Eye (tissue), 1 donor: ENCODE results near the gene TARS1.
A peak's percentile ranks its signal among the peaks of the same experiment; 100 is the strongest.

Source experiments
- DNase-seq: peaks from one replicate; pipeline ENCODE4 v3.0.0-alpha.2; 2015

The TARS1 gene

DNA sequence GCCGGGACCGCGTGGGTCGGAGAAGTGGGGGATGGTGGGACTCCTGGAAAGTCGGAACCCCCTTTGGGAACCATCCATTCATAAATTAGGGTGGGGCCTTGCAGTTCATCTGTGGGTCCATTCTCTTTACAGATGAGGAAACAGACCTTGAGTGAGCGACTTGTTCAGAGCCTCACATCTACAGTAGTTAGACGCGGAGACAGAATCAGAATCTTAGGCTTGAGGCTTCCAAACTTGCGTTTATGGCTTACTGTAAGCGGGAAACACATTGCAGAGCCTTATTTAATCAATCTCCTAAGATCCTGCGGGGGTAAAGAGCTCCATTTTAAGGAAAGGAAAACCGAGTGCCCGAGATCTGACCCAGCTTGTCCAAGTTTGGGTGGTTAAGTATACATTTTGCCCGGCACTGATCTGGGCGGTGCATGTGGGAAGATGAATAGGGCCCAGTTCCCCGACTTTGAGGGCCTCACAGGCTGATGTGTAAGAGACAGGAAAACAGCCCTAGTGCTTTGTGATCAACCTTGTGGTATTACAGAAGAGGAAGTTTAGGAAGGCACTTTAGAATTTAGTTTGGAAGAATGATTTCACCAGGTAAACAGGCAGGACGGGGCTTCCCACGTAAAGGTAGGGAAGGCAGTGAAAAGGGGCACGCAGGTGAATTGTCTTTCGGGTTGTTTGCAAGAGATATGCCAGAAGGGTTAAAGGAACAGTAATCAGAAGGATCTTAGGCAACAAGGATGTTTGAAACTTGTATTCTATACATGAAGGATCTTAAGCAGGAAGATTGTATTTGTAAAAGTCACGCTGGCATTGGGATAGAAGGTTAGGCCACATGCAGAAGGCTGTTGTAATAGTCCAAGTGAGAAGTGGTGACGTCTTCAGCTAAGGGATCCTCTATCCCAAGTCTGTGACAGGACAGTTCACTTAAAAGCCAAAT is 744 bp downstream of the TARS1 start:
- DNase-seq: peak; percentile 51

DNA sequence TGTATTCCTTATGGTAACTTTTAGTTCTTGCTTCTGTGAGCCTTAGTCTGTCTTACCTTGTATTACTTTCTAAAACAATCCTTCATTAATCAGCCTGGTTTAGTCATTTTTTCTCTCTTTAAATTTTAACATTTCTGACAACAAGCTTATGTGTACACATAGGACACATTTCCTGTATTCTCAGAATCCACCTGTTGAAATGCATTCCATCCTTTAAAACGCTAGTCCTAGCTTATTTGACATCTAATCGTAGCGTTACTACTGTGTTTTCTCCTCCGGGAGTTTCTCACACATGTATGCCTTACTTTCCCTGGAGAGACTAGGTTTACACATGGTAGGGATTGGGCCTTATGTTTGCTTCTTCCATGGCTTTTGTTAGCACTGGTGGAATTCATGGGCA is 3.8 kb downstream of the TARS1 start:
- no peak for DNase-seq

DNA sequence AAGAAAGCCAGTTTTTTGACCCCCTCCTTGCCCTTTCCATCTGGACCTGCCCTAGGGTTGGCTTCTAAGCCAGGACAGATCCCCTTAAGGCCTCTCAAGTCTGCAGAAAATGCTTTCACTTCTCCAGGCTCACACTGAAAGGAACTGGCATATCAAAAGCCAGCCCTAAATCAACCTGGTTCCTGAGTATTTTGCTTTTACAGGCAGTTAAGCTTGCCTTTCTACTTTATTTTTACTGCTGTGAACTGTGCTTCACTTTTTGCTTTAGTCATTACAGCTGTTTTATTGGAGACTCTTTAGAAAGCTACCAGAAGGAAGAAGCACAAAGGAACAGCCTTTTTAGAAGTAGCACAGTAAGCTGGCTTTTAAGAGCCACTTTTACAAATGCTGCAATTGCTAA is 5.0 kb downstream of the TARS1 start:
- no peak for DNase-seq

DNA sequence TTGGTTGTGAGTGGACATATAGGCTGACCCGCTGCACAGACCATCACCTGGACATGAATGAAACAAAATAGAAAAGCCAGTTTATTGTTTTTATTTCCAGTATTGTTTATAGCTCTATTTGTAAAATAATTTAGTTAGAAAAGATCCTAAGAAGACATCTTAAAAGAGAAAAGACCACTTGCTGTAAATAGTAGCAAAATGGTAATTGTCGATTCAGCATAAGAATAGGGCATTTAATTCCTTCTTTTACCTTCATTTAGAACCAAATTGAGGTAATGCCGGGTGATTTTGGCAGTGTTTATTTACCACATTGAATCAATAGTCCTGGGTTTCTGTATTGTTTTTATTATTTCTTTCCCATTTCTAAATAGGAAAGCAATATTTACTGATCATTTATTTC is 7.4 kb downstream of the TARS1 start:
- DNase-seq: no peak

DNA sequence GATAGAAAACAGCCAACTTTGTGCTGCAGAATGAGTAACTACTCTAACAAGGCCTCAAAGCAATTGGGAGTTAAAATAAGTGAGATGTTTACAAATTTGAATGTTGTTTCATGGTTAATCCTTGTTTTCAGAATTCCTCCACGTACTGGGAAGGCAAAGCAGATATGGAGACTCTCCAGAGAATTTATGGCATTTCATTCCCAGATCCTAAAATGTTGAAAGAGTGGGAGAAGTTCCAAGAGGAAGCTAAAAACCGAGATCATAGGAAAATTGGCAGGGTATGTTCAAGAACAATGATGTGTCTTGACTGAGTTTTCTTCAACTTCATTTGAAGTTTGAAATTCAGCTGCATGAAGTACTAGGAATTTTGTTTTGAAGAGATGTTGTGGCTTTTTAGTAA is 16.4 kb downstream of the TARS1 start:
- DNase-seq: no peak

DNA sequence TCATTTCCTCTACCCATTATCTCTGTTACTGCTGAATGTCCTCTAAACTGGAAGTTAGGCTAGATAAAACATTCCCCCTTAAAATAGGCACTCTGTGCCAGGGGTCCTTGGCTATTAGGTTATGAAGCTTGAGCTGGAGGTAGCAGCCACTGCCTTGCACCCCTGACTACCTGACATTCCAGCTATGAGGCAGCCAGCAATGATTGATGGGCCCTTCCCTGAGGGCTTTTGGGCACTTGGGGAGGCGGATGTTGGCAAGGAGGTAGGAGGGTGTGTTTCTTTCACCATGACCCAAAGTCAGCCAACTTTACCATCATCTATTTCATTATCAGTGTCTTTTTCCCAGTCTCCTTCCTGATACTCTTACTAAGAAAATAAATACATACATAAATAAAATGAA is 17.1 kb downstream of the TARS1 start:
- DNase-seq: no peak

DNA sequence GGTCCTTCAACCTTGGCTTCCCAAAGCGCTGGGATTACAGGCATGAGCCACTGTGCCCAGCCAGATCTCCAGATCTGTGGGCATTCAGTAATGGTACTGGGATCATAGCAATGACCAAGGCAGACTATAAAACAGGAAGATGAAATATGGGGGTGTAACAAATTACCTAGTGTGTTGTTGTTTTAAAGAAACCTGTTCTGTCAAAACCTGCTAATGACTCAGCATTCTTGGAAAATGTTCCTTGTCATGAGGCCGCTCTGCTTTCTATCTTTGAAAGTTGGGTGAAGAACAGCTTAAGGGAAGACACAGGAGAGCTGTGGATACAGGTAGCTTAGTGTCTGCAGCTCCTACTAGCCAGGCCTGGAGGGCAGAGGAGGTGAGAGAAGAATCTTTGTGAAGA is 19.4 kb downstream of the TARS1 start:
- DNase-seq: no peak

DNA sequence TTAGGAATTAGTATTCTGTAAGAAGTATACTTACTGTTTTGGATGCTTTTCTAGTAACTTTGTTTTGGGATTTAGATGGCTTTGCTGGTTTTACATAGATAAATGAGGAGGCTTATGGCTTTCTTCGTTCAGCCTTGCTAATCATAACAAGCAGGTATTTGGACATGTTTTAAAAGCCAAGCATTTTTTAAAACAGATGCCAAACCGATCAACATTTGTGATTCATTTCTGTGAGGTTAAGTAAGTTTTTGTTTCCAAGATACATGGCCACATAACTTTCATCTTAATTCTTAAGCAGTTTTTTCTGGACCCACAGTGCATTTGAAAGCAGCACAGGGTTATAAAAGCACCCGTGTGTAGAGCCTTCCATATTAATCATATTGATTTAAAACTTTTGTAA is 21.7 kb downstream of the TARS1 start:
- DNase-seq: no peak

DNA sequence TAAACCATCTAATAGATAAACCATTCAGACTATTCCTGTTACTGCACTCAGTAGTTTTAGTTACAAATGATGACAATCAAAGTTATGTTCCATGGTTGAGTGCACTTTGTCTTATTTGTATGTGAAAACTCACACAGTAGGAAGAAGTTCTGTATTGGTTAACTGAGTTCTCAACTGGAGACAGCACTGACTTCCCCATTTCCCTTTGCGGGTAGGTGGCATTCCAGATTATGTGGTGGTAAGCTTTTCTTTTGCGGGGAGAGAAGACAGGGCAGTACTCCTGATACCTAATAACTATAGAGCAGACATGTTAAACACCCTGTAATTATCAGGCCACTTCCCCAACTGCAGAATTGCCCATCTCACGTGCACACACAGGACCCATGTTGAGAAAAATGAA is 24.4 kb downstream of the TARS1 start:
- DNase-seq: no peak

DNA sequence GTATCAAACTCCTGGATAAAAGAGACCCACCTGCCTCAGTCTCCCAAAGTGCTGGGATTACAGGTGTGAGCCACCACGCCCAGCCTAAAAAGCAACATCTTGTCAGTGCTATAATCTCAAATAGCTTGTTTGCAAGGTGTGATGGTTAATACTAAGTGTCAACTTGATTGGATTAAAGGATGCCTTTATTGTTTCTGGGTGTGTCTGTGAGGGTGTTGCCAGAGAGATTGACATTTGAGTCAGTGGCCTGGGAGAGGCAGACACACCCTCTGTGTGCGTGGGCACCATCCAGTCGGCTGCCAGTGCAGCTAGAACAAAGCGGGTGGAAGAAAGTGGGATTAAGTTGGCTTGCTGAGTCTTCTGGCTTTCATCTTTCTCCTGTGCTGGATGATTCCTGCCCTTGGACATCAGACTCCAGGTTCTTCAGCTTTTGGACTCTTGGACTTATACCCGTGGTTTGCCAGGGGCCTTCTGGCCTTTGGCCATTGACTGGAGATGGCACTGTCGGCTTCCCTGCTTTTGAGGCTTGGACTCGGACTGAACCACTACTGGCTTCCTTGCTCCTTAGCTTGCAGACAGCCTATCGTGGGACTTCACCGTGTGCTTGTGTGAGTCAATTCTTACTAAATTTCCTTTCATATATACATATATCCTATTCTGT is 28.1 kb downstream of the TARS1 start:
- no peak for DNase-seq

DNA sequence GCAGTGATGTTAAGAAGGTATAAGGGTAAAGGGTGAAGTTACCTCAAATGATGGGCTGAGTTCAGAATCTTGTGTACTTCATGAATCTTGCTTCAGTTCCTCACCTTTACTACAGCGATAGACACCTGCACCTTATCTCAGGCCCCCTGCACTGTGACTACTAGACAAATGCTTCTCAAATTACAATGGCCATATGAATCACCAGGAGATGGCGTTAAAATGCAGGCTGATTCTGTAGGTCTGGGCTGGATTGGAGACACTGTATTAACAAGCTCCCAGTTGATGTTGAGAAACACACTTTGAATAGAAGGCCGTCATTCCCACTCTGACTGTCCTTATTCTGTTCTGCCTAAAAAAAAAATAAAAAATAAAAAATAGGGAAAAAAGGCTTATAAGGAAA is 29.8 kb downstream of the TARS1 start:
- DNase-seq: peak; percentile 77

DNA sequence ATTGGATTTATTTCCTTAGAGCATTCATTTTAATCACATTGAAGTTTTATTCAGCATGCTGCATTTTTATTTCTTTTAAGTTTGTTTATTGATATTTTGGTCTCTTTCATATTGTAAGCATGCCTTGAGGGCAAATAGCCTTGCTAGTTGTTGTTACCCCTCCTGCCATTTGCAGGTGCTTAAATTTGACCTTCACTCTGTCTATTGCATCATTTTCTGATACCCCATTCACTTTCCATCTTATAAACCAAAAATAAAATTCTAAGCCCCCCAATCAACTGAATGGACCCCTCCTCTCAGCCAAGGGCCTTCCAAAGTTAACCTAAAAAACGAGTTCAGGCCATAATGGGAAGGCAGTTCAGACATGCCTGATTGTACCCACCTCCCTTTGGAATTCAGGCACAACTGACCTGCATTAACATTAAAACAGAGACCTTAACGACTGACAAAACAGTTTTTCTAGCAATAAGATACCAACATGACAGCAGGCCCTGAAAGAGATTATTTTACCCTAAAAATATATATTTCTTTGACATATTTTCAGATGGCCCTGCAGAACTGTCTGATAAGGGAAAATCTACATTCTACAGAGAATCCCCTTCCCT is 32.1 kb downstream of the TARS1 start:
- no peak for DNase-seq

DNA sequence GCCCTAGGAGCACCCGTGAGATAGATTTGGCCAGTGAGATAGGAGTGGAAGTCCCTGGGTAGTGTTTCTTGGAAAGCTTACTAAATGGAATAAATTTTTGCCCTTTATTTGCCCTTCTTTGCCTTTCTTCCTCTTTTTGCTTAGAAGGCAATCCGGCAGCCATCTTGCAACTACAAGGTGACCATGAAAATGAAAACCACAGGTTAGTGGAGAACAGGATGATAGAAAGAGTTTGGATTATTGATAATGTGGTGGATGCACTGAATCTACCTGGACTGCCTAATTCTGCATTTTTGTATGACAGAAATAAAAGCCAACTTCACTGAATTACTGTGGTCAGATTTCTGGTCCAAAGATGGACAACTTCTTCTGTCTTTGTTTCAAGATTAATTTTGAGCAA is 33.2 kb downstream of the TARS1 start:
- DNase-seq: no peak

DNA sequence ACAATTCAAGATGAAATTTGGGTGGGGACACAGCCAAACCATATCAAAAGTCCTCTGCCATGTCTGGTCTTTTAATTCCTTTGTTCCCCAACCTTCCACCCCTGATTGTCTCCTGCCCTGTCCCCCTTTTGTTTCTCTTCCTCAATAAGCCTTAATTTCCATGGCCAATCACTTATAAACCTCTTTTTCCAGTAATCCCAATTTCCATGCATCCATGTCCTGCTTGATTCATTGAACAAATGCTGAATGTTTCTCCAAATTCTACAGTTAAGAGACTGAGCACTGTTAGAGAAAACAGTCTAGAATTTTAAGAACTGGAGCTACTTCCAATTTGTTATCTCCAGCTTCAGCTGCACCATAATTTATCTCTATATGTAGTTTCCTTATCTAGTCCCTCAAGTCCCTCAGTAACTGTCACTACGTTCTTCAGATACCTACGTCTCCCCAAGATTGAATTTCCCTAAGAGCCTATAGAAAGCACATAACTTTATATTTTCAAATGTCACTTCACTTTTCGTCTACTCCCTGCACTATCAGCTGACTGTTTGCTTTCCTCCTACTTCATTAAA is 34.2 kb downstream of the TARS1 start:
- DNase-seq: no peak

DNA sequence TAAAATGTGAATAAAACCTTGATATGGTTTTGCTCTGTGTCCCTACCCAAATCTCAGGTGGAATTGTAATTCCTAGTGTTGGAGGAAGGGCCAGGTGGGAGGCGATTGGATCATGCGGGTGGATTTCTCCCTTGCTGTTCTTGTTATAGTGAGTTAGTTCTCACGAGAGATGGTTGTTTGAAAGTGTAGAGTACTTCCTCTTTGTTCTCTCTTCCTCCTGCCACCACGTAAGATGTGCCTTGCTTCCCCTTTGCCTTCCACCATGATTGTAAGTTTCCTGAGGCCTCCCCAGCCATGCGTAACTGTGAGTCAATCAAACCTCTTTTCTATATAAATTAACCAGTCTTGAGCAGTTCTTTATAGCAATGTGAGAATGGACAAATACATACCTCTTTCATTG is 34.9 kb downstream of the TARS1 start:
- DNase-seq: no peak

DNA sequence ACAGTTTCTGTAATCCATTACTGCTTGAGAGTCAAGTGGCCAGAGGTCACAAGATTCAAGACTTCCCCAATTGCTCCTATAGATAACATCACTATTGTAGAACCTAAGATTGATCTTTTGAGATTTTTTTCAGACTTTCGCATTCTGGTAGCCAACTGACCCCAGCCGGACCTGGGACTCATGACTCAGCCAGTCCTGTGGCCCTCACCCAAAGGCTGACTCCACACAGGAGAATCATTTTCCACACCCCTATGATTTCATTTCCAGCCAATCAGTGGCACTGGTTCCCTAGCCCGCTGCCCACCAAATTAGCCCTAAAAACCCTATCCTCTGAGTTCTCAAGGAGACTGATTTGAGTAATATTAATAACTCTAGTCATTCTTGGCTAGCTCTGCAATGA is 36.2 kb downstream of the TARS1 start:
- DNase-seq: no peak

DNA sequence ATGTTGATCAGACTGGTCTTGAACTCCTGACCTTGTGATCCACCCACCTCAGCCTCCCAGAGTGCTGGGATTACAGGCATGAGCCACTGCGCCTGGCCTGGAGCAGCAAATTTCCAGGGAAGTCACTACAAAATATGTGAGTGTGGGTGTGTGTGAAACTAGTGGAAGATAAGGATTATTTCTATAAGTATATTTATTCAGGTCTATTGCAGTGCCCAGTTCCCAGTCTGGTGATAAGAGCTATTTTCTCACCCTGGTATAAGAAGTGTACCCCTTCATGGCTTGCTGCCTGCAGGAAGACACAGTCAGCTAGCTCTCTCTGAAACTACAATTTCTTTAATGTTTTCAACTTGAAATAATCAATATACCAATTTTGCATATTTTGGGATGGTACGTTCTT is 37.1 kb downstream of the TARS1 start:
- no peak for DNase-seq

DNA sequence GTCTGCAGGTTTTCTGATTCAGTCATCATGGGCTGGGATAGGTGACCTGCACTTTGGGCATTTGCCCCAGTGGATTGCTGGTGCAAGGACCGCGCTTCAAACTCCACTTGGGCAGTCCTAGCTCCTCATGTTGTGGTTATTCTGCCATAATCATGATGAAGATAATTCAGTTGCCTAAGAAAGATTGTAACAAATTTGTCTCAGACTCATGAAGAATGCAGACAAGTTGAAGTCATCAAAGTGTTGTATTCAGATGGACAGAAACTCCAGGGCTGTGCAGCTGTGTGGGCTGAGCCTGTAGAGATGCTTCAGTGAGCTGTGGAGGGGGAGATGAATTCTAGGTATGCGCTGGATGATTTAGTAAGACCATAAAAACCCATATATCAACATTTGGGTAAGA is 38.5 kb downstream of the TARS1 start:
- DNase-seq: no peak

DNA sequence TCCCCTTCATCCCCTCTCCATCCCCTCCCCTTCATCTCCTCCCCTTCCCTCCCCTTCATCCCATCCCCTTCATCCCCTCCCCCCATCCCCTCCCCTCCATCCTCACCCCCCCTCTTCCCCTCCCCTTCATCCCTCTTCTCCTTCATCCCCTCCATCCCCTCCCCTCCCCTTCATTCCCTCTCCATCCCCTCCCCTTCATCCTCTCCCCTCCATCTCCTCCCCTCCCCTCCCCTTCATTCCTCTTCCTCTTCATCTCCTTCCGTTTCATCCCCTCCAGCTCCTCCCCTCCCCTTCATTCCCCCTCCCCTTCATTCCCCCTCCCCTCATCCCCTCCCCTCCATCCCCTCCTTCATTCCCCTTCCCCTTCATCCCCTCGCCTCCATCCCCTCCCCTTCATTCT is 40.1 kb downstream of the TARS1 start:
- DNase-seq: no peak

DNA sequence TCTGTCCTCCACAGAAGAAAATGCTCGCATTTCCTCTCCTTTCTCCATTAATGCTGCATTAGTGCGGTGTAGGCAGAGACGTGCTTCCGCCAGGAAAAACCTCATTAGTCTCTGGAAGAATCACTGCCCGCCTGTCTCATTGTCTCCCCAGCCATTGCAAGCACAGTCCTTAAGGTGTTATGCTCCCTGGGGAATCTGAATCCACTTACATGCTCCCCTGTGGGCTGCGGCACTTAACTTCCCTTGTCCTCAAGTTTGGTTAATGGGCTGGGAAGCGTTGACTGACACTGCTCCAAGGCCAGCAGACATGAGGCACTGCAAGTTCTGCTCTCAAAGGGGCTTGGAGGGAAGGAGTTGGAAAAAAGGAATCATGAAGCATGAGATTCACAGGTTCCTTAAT is 41.6 kb downstream of the TARS1 start:
- DNase-seq: peak; percentile 51

DNA sequence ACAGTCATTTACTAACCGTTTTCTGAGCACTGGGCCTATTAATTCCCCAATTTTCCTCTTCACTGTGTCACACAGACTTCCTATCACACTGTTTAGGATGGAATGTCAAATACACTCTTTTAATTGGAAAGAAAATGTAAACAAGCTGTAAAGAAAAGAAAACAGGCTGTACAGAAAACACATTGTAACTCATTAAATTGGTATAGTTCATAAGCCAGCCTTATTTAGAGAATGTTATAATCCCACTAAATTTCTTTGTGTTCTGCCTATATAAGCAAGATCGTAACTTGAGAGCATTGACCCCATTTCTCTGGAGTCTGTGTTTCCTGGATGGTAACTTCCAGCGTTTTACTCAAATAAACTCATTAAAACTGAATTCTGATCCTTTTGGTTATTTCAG is 46.5 kb downstream of the TARS1 start:
- DNase-seq: peak; percentile 33

DNA sequence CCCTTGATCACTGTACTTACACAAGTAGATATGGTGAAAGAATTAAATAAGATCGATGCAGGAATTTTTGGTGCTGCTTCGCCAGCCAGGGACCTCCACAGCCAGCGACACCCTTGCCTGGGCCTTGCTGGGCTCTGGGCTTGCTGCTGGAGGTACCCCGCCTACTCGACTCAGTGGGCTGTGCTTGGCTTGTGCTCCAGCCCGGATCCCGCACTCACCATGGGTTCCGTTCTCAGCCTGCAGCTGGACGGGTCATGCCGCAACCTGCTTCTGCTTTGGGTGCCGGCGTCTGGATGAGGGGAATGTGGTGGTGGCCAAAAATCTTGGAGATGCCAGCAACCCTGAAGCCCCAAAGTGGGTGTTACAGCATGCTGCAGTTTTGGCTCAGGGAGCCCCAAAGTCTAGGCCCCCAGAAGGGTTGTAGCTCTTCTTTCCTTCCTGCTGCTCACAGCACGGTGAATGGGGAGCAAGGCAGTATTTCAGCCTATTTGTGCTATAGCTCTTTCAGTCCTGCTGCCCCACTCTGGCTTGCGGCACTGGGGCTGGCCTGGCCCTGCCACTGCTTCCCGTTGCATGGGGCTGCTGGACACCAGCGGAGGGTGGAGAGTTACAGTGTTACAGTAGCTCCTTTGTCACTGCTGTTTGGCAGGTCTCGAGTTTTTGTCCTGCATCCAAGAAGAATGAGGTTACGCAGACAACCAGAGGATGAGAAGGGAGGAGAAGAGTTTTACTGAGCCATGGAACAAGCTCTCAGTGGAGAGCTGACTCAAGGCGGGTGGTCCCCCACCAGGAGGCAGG is 48.0 kb downstream of the TARS1 start:
- DNase-seq: no peak

DNA sequence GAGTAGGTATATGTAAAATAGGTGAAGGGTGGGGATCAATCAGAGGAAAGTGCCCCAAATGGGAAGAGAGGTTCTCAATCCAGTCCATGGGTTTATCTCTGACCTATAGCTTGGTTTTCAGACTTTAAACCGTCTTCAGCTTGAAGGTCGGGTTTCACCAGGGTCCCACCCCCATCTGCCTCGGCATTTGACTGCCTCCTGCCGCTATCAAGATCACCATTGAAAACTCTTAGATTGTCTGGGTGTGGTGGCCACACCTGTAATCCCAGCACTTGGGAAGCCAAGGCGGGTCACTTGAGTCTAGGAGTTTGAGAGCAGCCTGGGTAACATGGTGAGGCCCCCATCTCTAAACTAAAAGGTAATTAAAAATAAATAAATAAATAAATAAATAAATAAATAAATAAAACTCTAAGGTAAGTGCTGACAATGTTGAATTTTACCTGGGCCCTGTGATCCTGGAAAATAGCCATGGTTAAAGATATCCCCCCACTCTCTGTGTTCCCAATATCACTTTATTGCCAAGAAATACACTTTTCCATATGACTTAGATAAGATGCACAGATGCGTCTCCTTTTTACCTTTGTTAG is 48.8 kb downstream of the TARS1 start:
- no peak for DNase-seq
